ENCODE measurements around the gene ANTKMT.

Gene ANTKMT

GRCh38 chr16:720990-721764 lies at the start of gene ANTKMT:
Gene ANTKMT, plus strand, starts transcription at chr16:721146. Its CDS starts 129 bp downstream, at chr16:721275.
- DNase-seq: no peak

- DNase-seq: no peak
Observed at GRCh38 chr16:671353-672131, 49.4 kb upstream of the ANTKMT start.

GRCh38 chr16:672371-672770 lies 48.6 kb upstream of the ANTKMT start:
- DNase-seq: no peak

GRCh38 chr16:672851-673250 lies 48.1 kb upstream of the ANTKMT start:
- DNase-seq: no peak

- no peak for DNase-seq
Observed at GRCh38 chr16:673399-673991, 47.5 kb upstream of the ANTKMT start.

- DNase-seq: no peak
Observed at GRCh38 chr16:674214-674881, 46.6 kb upstream of the ANTKMT start.

- no peak for DNase-seq
Observed at GRCh38 chr16:674968-675883, 45.7 kb upstream of the ANTKMT start, which contains the start of gene RHBDL1. Gene RHBDL1, plus strand, starts transcription at chr16:675671. Its CDS starts 120 bp downstream, at chr16:675791.

- DNase-seq: no peak
Observed at GRCh38 chr16:675884-676564, 44.9 kb upstream of the ANTKMT start.

GRCh38 chr16:676565-676902 lies 44.4 kb upstream of the ANTKMT start:
- DNase-seq: no peak

- DNase-seq: no peak
Observed at GRCh38 chr16:676913-677312, 44.0 kb upstream of the ANTKMT start.

GRCh38 chr16:677316-678190 lies 43.4 kb upstream of the ANTKMT start:
- DNase-seq: no peak

- DNase-seq: no peak
Observed at GRCh38 chr16:678209-678857, 42.6 kb upstream of the ANTKMT start.

- DNase-seq: peak; percentile 88
Observed at GRCh38 chr16:678858-679813, 41.8 kb upstream of the ANTKMT start.

- DNase-seq: peak; percentile 90
Observed at GRCh38 chr16:679814-680624, 40.9 kb upstream of the ANTKMT start, which contains the start of gene STUB1. Gene STUB1, plus strand, starts transcription at chr16:680410. Its CDS starts 116 bp downstream, at chr16:680526.

- DNase-seq: no peak
Observed at GRCh38 chr16:680625-680945, 40.4 kb upstream of the ANTKMT start.

GRCh38 chr16:680967-681745 lies 39.8 kb upstream of the ANTKMT start:
- DNase-seq: no peak

All from retina (tissue), 1 donor.